CD8-positive, alpha-beta memory T cell (primary cell): ENCODE measurements around the gene COPG1. TPM values are rescaled to one million over a fixed set of nuclear protein-coding genes. Genes with fewer than 3 reads are reported as not detected.

Experiments used
- CTCF ChIA-PET: fragments of 350-600 bp; sonication (Branson Sonifier 250); formaldehyde crosslinking; loops from one replicate; lab custom pipeline; 2021; ENCODE audit warnings: antibody characterized with exemption; lab: Charles Lee
- POLR2A ChIA-PET: fragments of 350-600 bp; sonication (Branson Sonifier 250); formaldehyde crosslinking; loops from one replicate; lab custom pipeline; 2021; ENCODE audit warnings: antibody characterized with exemption; lab: Charles Lee
- DNase-seq, 5 donors: peaks; one replicate each; pipeline versions ENCODE4 v3.0.0 to v3.0.0-alpha.2; 2020 to 2022; ENCODE audit warnings: mixed read lengths in 1 of 5
- H3K27ac ChIP-seq: one replicate; pipeline ENCODE4 v1.7.0; 2013; ENCODE audit warnings: low read depth, mild to moderate bottlenecking, low read length, moderate library complexity
- H3K27me3 ChIP-seq: 2 replicates; pipeline ENCODE4 v1.7.0; 2013; ENCODE audit warnings: low read length, mild to moderate bottlenecking; ENCODE audit not compliant: insufficient read depth, poor library complexity, severe bottlenecking
- H3K36me3 ChIP-seq: 2 replicates; pipeline ENCODE4 v1.7.0; 2013; ENCODE audit warnings: mild to moderate bottlenecking, low read length, moderate library complexity; ENCODE audit not compliant: insufficient read depth
- H3K4me1 ChIP-seq: 2 replicates; pipeline ENCODE4 v1.7.0; 2013; ENCODE audit warnings: mild to moderate bottlenecking, low read length, moderate library complexity; ENCODE audit not compliant: insufficient read depth
- H3K4me3 ChIP-seq: 2 replicates; pipeline ENCODE4 v1.7.0; 2013; ENCODE audit warnings: mild to moderate bottlenecking, low read length
- H3K9me3 ChIP-seq: 2 replicates; pipeline ENCODE4 v1.7.0; 2013; ENCODE audit warnings: mild to moderate bottlenecking, low read length
- H3K27ac Mint-ChIP-seq, 8 donors: one replicate each; pipeline ENCODE4 v1.8.0; 2020 to 2021; ENCODE audit warnings: mixed read lengths in 8 of 8, mild to moderate bottlenecking in 6 of 8, inconsistent platforms in 3 of 8, moderate library complexity in 3 of 8
- H3K27me3 Mint-ChIP-seq, 2 donors: one replicate each; pipeline ENCODE4 v1.8.0; 2020 to 2021; ENCODE audit warnings: mixed read lengths in 2 of 2, mild to moderate bottlenecking in 1 of 2, moderate library complexity in 1 of 2
- H3K36me3 Mint-ChIP-seq, 3 donors: one replicate each; pipeline ENCODE4 v1.8.0; 2020 to 2021; ENCODE audit warnings: mixed read lengths in 3 of 3, inconsistent platforms in 1 of 3, mild to moderate bottlenecking in 1 of 3
- H3K4me1 Mint-ChIP-seq, 3 donors: one replicate each; pipeline ENCODE4 v1.8.0; 2020 to 2021; ENCODE audit warnings: mixed read lengths in 3 of 3, inconsistent platforms in 1 of 3, mild to moderate bottlenecking in 1 of 3
- H3K4me3 Mint-ChIP-seq, 7 donors: one replicate each; pipeline ENCODE4 v1.8.0; 2020 to 2021; ENCODE audit warnings: mixed read lengths in 7 of 7, mild to moderate bottlenecking in 6 of 7, moderate library complexity in 4 of 7, inconsistent platforms in 2 of 7
- H3K9me3 Mint-ChIP-seq, 5 donors: one replicate each; pipeline ENCODE4 v1.8.0; 2020 to 2022; ENCODE audit warnings: mixed read lengths in 5 of 5, mild to moderate bottlenecking in 3 of 5, moderate library complexity in 2 of 5, inconsistent platforms in 1 of 5
- polyA plus RNA-seq: library from polyadenylated mRNA; unstranded; fragments of 300-500 nt; fragmentation: Illumina TruSeq; gene quantifications from one replicate; pipeline ENCODE4 v1.2.3, GENCODE V29; 2021
- total RNA-seq, 2 experiments: library from RNA; stranded (reverse); gene quantifications; one replicate each; pipeline ENCODE4 v1.2.3, GENCODE V29; 2021

Gene COPG1
- total and polyA plus RNA-seq, 3 experiments from 2014 or later: 101 to 136 (median 134) TPM

DNA sequence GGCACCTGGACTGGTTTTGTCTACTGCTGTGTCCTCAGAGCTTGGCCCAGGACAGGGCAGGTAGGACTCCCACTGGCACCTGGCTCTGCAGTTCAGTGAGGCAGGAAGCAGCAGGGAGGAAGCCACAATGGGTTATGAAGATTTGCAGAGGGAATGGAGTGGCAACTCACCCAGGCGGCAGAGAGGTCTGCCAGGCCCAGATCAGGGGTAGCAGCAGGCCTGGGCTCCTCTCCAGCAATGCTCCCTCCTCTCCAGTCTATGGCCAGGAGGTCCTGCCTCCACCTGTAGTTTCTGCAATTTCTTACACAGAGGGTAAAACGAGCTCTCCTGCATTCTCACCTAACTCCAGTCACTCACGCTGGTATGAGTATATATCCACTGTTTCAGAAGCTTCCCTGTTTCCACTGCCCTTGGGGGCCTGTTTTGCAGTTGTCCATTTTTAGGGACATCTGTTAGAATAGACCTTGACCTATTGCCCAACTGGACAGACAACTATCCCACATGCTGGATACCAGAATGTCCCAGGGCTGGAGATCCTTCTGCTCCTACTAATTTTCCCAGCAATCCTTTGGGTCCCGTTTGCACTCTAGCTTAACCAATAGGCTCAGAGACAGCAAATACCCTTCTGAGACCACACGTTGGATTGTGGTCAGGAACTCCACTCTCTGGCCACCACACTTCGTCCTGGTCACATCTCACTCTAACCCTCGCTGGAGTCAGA lies 64.4 kb downstream of the COPG1 start:
- ChIA-PET POLR2A (interaction anchor here (5.5 kb wide), 1 partner anchor 35 kb away, joined by 55 read pairs; the partner anchor contains the start of gene HMCES), CTCF (interaction anchor here (1.4 to 2.9 kb wide), 4 partner anchors 26 to 344 kb away, joined by 3 to 13 read pairs (median 6); no protein-coding TSS in a partner anchor)
- H3K36me3 Mint-ChIP-seq: peaks cover 0 to 4% (median 0%) of the 10 kb centered on the region in 3 donors
- no peaks in the 10 kb centered on the region for H3K27me3 ChIP-seq
- H3K4me1 Mint-ChIP-seq: peaks cover 21 to 35% (median 31%) of the 10 kb centered on the region in 3 donors
- DNase-seq: peak in 1 of 5 donors; percentile 22
- no peaks in the 10 kb centered on the region for H3K9me3 Mint-ChIP-seq
- H3K9me3 ChIP-seq: no peaks in the 10 kb centered on the region
- H3K4me1 ChIP-seq: peaks cover 23% of the 10 kb centered on the region
- peak overlapping the region; percentile 73 for H3K27ac ChIP-seq
- peak overlapping the region; percentile 68 to 92 (median 81) for H3K27ac Mint-ChIP-seq
- H3K4me3 ChIP-seq: peak overlapping the region; percentile 83
- no peaks in the 10 kb centered on the region for H3K36me3 ChIP-seq
- H3K27me3 Mint-ChIP-seq: peaks cover 0 to 3% of the 10 kb centered on the region in 2 donors
- peak overlapping the region; percentile 71 to 98 (median 91) for H3K4me3 Mint-ChIP-seq

DNA sequence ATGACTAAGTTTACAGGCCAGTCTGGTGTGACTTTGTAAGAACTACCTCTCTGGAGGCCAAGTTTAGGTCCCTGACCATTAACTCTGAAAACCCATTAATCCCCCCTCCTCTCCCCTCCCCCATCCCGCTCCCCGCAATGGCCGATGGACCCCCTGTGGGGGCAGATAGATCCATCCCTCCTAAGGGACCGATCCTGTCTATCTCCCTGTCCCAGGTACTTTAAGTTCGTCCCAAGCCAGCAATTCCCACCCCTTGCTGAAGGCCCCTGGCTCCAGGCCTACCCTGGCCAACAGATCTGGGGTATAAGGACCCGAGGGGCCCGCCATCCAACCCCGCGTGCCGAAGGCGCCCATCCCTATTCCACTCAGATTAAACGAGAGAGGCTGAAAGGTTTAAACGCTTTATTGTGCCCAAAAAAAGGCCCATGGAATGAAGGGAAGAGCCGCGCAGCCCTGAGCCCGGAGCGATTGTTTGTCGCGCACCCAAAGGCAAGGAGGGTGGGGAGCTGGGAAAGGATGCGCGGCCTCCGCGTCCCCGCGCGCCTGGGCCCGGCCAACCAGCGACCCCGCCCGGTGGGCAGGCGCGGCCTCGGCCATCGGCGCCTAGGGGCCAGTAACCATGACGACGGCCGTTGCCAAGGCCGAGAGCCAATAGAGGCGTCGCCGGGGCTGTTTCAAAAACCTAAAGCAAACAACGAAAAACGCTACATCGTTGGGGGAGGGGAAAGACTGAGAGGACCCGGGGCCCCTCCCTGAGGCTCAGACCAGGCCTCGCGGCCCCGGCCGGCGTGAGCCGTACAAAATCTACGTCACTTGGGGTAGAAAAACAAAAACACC lies 65.2 kb downstream of the COPG1 start:
- Histone ChIP-seq H3K27me3 (no peaks in the 10 kb centered on the region), H3K36me3 (no peaks in the 10 kb centered on the region), H3K9me3 (no peaks in the 10 kb centered on the region), H3K4me3 (peak overlapping the region; percentile 83), H3K4me1 (peaks cover 23% of the 10 kb centered on the region), H3K27ac (peak overlapping the region; percentile 73)
- DNase-seq: peak; percentile 22 to 65 (median 40)
- Mint-ChIP-seq H3K27me3 (peaks cover 0 to 3% of the 10 kb centered on the region in 2 donors), H3K9me3 (no peaks in the 10 kb centered on the region), H3K4me3 (peak overlapping the region; percentile 78 to 98 (median 93)), H3K27ac (peak overlapping the region; percentile 66 to 92 (median 80)), H3K4me1 (peaks cover 21 to 34% (median 29%) of the 10 kb centered on the region in 3 donors), H3K36me3 (peaks cover 0 to 4% (median 0%) of the 10 kb centered on the region in 3 donors)
- ChIA-PET CTCF (interaction anchor here (0.8 to 2.9 kb wide), 4 partner anchors 26 to 344 kb away, joined by 3 to 13 read pairs (median 6); no protein-coding TSS in a partner anchor), POLR2A (interaction anchor here (1.1 to 5.5 kb wide), 5 partner anchors 35 to 193 kb away, joined by 3 to 55 read pairs (median 9); partner anchors contain the start of genes CNBP, COPG1, HMCES and IFT122)

- H3K27me3 Mint-ChIP-seq: peaks cover 0 to 3% of the 10 kb centered on the region in 2 donors
- Histone ChIP-seq H3K9me3 (no peaks in the 10 kb centered on the region), H3K27ac (peak overlapping the region; percentile 73), H3K36me3 (no peaks in the 10 kb centered on the region), H3K4me1 (peaks cover 23% of the 10 kb centered on the region), H3K27me3 (no peaks in the 10 kb centered on the region), H3K4me3 (peak overlapping the region; percentile 83)
- no peaks in the 10 kb centered on the region for H3K9me3 Mint-ChIP-seq
- POLR2A ChIA-PET: interaction anchor here (0.7 to 5.5 kb wide), 14 partner anchors 32 to 579 kb away, joined by 3 to 55 read pairs (median 5); partner anchors contain the start of genes CNBP, COPG1, HMCES and IFT122
- peak overlapping the region; percentile 91 to 98 (median 95) for H3K4me3 Mint-ChIP-seq
- CTCF ChIA-PET: interaction anchor here (0.8 to 2.9 kb wide), 25 partner anchors 9 to 345 kb away, joined by 3 to 13 read pairs (median 5); partner anchors contain the start of genes CNBP, COPG1 and HMCES
- peaks cover 0 to 4% (median 0%) of the 10 kb centered on the region in 3 donors for H3K36me3 Mint-ChIP-seq
- peaks cover 21 to 34% (median 29%) of the 10 kb centered on the region in 3 donors for H3K4me1 Mint-ChIP-seq
- DNase-seq: peak in 4 of 5 donors; percentile 8 to 48 (median 22)
- peak overlapping the region; percentile 54 to 95 (median 80) for H3K27ac Mint-ChIP-seq
These were observed 66.0 kb downstream of the COPG1 start for GRCh38 chr3:129315223-129315997.

GRCh38 chr3:129315998-129316247 lies 66.5 kb downstream of the COPG1 start:
- peak overlapping the region in 6 of 8 donors; percentile 34 to 81 (median 72) for H3K27ac Mint-ChIP-seq
- peaks cover 21 to 34% (median 29%) of the 10 kb centered on the region in 3 donors for H3K4me1 Mint-ChIP-seq
- peaks cover 0 to 4% (median 0%) of the 10 kb centered on the region in 3 donors for H3K36me3 Mint-ChIP-seq
- DNase-seq: no peak
- POLR2A ChIA-PET: interaction anchor here (0.7 to 5.5 kb wide), 16 partner anchors 9 to 578 kb away, joined by 3 to 55 read pairs (median 5); partner anchors contain the start of genes CNBP, COPG1, HMCES and IFT122
- H3K27me3 Mint-ChIP-seq: peaks cover 0 to 3% of the 10 kb centered on the region in 2 donors
- no peaks in the 10 kb centered on the region for H3K9me3 Mint-ChIP-seq
- H3K4me3 ChIP-seq: peak overlapping the region; percentile 84
- no peaks in the 10 kb centered on the region for H3K9me3 ChIP-seq
- CTCF ChIA-PET: interaction anchor here (0.8 to 2.9 kb wide), 26 partner anchors 9 to 346 kb away, joined by 3 to 13 read pairs (median 5); partner anchors contain the start of genes CNBP, COPG1 and HMCES
- H3K36me3 ChIP-seq: no peaks in the 10 kb centered on the region
- H3K27me3 ChIP-seq: no peaks in the 10 kb centered on the region
- peak overlapping the region; percentile 75 for H3K27ac ChIP-seq
- H3K4me3 Mint-ChIP-seq: peak overlapping the region; percentile 86 to 98 (median 91)
- H3K4me1 ChIP-seq: peaks cover 23% of the 10 kb centered on the region

- DNase-seq: peak; percentile 74 to 91 (median 78)
- Histone ChIP-seq H3K9me3 (no peaks in the 10 kb centered on the region), H3K27ac (peak overlapping the region; percentile 75), H3K4me1 (peaks cover 23% of the 10 kb centered on the region), H3K4me3 (peak overlapping the region; percentile 84), H3K36me3 (no peaks in the 10 kb centered on the region), H3K27me3 (no peaks in the 10 kb centered on the region)
- Mint-ChIP-seq H3K27me3 (peaks cover 0 to 3% of the 10 kb centered on the region in 2 donors), H3K27ac (peak overlapping the region in 7 of 8 donors; percentile 34 to 81 (median 75)), H3K9me3 (no peaks in the 10 kb centered on the region), H3K4me1 (peaks cover 21 to 34% (median 29%) of the 10 kb centered on the region in 3 donors), H3K36me3 (peaks cover 0 to 4% (median 0%) of the 10 kb centered on the region in 3 donors), H3K4me3 (peak overlapping the region; percentile 86 to 98 (median 91))
- POLR2A ChIA-PET: interaction anchor here (0.5 to 5.5 kb wide), 19 partner anchors 10 to 578 kb away, joined by 3 to 55 read pairs (median 5); partner anchors contain the start of genes CNBP, COPG1, HMCES and IFT122
- CTCF ChIA-PET: interaction anchor here (0.8 to 2.9 kb wide), 27 partner anchors 10 to 346 kb away, joined by 3 to 13 read pairs (median 5); partner anchors contain the start of genes CNBP, COPG1 and HMCES
These were observed 67.0 kb downstream of the COPG1 start for GRCh38 chr3:129316248-129317013.

GRCh38 chr3:129317014-129317771 lies 67.8 kb downstream of the COPG1 start:
- H3K4me3 Mint-ChIP-seq: peak overlapping the region; percentile 14 to 95 (median 80)
- no peak for DNase-seq
- H3K27ac ChIP-seq: peak overlapping the region; percentile 75
- no peaks in the 10 kb centered on the region for H3K9me3 Mint-ChIP-seq
- H3K27me3 ChIP-seq: no peaks in the 10 kb centered on the region
- peaks cover 0 to 3% of the 10 kb centered on the region in 2 donors for H3K27me3 Mint-ChIP-seq
- H3K36me3 ChIP-seq: no peaks in the 10 kb centered on the region
- CTCF ChIA-PET: interaction anchor here (1.2 to 2.9 kb wide), 20 partner anchors 10 to 347 kb away, joined by 3 to 13 read pairs (median 7); partner anchors contain the start of genes COPG1 and HMCES
- POLR2A ChIA-PET: interaction anchor here (0.5 to 5.5 kb wide), 9 partner anchors 9 to 303 kb away, joined by 3 to 55 read pairs (median 6); partner anchors contain the start of genes CNBP, COPG1 and HMCES
- peaks cover 17 to 30% (median 24%) of the 10 kb centered on the region in 3 donors for H3K4me1 Mint-ChIP-seq
- H3K9me3 ChIP-seq: no peaks in the 10 kb centered on the region
- peak overlapping the region; percentile 84 for H3K4me3 ChIP-seq
- H3K27ac Mint-ChIP-seq: peak overlapping the region in 3 of 8 donors; percentile 33 to 90 (median 64)
- H3K36me3 Mint-ChIP-seq: peaks cover 0 to 4% (median 0%) of the 10 kb centered on the region in 3 donors
- peaks cover 23% of the 10 kb centered on the region for H3K4me1 ChIP-seq
